Endothelial cell (in vitro differentiated cells): ENCODE data around the gene HIPK1. TPM values are rescaled to one million over a fixed set of nuclear protein-coding genes. Genes with fewer than 3 reads are reported as not detected.
"Not testable (repeated sequence)": the region's sequence is repeated elsewhere in the genome, so short reads cannot be mapped to it uniquely, and the experiment has no call there.

Experiments used
- DNase-seq: peaks from one replicate; pipeline ENCODE4 v3.0.0; 2021; ENCODE audit warnings: low spot score
- H3K27ac Mint-ChIP-seq: one replicate; pipeline ENCODE4 v1.8.0; 2021; ENCODE audit warnings: mixed read lengths, inconsistent platforms; ENCODE audit not compliant: unreplicated experiment
- H3K27me3 Mint-ChIP-seq: one replicate; pipeline ENCODE4 v1.8.0; 2021; ENCODE audit warnings: mild to moderate bottlenecking, moderate library complexity, mixed read lengths, inconsistent platforms; ENCODE audit not compliant: unreplicated experiment
- H3K36me3 Mint-ChIP-seq: one replicate; pipeline ENCODE4 v1.8.0; 2021; ENCODE audit warnings: mild to moderate bottlenecking, low read depth, mixed read lengths, inconsistent platforms; ENCODE audit not compliant: unreplicated experiment
- H3K4me1 Mint-ChIP-seq: one replicate; pipeline ENCODE4 v1.8.0; 2021; ENCODE audit warnings: mild to moderate bottlenecking, mixed read lengths, inconsistent platforms; ENCODE audit not compliant: unreplicated experiment
- H3K4me3 Mint-ChIP-seq: one replicate; pipeline ENCODE4 v1.8.0; 2021; ENCODE audit warnings: mild to moderate bottlenecking, mixed read lengths, inconsistent platforms; ENCODE audit not compliant: unreplicated experiment
- H3K9me3 Mint-ChIP-seq: one replicate; pipeline ENCODE4 v1.8.0; 2021; ENCODE audit warnings: mixed read lengths, inconsistent platforms; ENCODE audit not compliant: unreplicated experiment
- CTCF ChIP-seq: fragments of 200-600 bp; sonication (generic); IDR thresholded peaks from one replicate; pipeline ENCODE4 v1.5.0; 2021; ENCODE audit warnings: antibody characterized with exemption; ENCODE audit not compliant: unreplicated experiment
- total RNA-seq: library from RNA; stranded (reverse); fragmentation: NEBNext Ultra II Directional; extraction: Animal tissue kit (Norgen Biotek cat#: 25700); gene quantifications from one replicate; pipeline ENCODE4 v1.2.1, GENCODE V29; 2021; ENCODE audit not compliant: unreplicated experiment

The HIPK1 gene
- total RNA-seq, 1 donor from 2014 or later = 56.6 TPM

- DNase-seq = no peak
- Mint-ChIP-seq H3K4me3 (no peak overlapping the region), H3K27me3 (peaks cover 9% of the 10 kb centered on the region), H3K4me1 (peaks cover 33% of the 10 kb centered on the region), H3K27ac (no peak overlapping the region), H3K36me3 (peaks cover 8% of the 10 kb centered on the region), H3K9me3 (no peaks in the 10 kb centered on the region)
- TF ChIP-seq CTCF = no peak
These were observed 80.3 kb downstream of the HIPK1 start for GRCh38 chr1:114009393-114009792.

GRCh38 chr1:114010433-114011184 is 81.5 kb downstream of the HIPK1 start:
- peaks cover 8% of the 10 kb centered on the region for H3K36me3 Mint-ChIP-seq
- DNase-seq = no peak
- no peak overlapping the region for H3K27ac Mint-ChIP-seq
- peaks cover 23% of the 10 kb centered on the region for H3K4me1 Mint-ChIP-seq
- H3K9me3 Mint-ChIP-seq = no peaks in the 10 kb centered on the region
- peaks cover 8% of the 10 kb centered on the region for H3K27me3 Mint-ChIP-seq
- H3K4me3 Mint-ChIP-seq = no peak overlapping the region
- no peak for TF ChIP-seq CTCF

GRCh38 chr1:114011796-114012195 is 82.7 kb downstream of the HIPK1 start:
- Mint-ChIP-seq H3K4me1 (peaks cover 12% of the 10 kb centered on the region), H3K36me3 (peaks cover 1% of the 10 kb centered on the region), H3K27me3 (peaks cover 8% of the 10 kb centered on the region), H3K27ac (no peak overlapping the region), H3K4me3 (no peak overlapping the region), H3K9me3 (no peaks in the 10 kb centered on the region)
- no peak for TF ChIP-seq CTCF
- DNase-seq = no peak

- Mint-ChIP-seq H3K36me3 (peaks cover 7% of the 10 kb centered on the region), H3K27ac (peak overlapping the region; percentile 53), H3K27me3 (peaks cover 6% of the 10 kb centered on the region), H3K4me3 (no peak overlapping the region), H3K9me3 (no peaks in the 10 kb centered on the region), H3K4me1 (peaks cover 11% of the 10 kb centered on the region)
- DNase-seq = no peak
- no peak for TF ChIP-seq CTCF
These were observed 86.0 kb downstream of the HIPK1 start for GRCh38 chr1:114015075-114015474.

GRCh38 chr1:114019724-114020123 is 90.6 kb downstream of the HIPK1 start:
- DNase-seq, H3K36me3 Mint-ChIP-seq, H3K27ac Mint-ChIP-seq, H3K4me3 Mint-ChIP-seq, H3K9me3 Mint-ChIP-seq, H3K4me1 Mint-ChIP-seq, H3K27me3 Mint-ChIP-seq: not testable (repeated sequence)
